GM19099 (cell line): ENCODE measurements around the gene STUM.

ENCODE experiments used
- POLR2A ChIP-seq: IDR thresholded peaks from 3 replicates; pipeline ENCODE4 v1.6.1; 2011; ENCODE audit warnings: low read depth; ENCODE audit not compliant: insufficient read length; ENCODE audit errors: extremely low read depth

STUM gene

DNA sequence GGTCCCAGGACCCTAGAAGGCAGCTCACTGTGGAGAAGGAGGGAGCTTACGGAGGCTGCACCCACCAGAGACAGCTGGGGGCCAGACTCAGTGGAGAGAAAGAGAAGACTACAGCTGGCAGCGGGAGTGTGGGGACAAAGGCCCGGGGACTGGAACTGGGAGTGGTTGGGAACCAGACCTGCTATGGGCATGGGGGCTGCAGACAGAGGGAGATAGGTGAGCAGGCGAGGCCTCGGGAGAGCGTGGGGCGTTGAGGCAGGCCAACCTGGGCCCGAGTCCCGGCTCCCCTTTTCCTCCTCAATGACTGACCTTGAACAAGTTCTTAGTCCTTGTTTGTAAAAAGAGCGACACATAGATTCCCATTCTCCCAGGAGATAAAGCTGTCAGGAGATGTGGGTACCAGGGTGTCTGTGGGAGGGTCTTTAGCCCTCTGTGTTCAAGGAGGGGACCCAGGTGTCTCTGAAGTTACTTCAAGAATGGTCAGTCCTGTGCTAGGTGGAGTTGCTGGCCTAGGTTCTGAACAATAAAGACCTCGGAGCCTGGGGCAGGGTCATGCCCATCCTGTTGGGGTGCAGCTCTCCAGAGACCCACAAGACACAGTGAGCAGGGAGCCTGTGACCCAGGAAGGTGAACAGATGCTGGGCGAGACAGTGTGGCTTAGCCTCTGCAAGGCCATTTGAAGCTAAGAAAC is 102.6 kb downstream of the STUM start:
- no peak for TF ChIP-seq POLR2A

DNA sequence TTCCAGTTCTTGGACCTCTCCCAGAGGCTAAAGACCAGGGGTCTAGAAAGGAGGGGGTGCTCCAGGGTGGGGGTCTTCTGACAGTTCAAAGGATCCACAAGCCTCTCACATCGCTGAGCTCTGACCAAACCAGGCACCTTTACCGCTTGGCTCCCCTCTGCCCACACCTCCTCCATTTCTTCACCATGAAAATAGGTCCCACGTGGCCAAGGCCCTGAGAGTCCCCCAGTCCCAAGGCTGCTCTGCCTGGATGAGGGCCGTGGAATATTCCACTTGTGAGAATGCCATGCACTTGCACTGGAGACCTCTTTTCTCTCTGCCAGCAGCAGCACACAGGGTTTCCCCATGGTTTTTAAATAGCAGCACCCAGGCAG is 103.2 kb downstream of the STUM start:
- no peak for TF ChIP-seq POLR2A

DNA sequence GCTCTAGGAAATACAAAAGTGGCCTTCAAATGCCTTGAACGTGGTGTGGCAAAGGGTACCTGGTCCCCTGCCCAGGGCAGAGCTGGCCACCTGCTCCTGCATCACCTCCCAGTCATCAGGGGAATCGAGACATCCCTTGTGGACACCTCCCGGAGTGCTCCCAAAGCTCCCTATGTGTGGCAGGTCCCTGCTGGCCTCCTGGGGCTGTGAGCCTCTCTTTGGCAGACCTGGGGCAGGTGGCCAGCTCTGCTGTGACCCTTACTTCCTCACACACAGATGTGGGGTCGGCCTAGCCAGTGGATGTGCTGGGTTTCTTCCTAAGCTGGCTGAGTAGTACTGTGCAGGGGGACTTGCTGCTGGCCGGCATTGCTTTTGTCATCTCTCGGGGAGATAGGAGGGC is 104.0 kb downstream of the STUM start:
- no peak for TF ChIP-seq POLR2A

DNA sequence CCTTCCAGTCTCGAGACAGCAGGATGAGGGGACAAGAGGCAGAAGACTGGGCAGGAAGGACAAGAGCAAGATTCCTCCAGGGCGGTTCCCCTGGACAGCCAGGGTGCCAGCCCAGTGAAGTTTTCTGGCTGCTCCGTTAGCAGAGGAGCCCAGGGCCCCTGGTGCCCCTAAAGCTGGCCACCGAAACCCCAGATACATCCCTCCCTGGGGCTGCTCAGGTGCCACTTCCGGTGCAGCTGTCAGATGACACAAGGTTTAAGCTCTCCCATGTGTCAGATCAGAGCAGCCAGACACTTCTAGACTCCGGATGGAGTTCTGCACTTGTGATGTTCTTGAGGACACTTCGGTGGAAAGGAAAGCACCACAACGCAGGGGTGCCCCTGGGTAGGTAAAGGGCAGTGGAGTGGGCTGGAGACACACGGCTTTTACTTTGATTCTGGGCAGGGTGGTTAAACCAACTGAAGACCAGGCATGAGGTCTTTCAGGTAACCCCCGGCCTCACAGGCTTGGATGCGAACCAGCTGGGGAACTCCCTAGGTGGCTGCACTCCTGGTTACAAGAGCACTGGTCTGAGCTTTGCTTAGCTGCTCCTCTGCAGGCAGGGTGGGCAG is 104.9 kb downstream of the STUM start:
- TF ChIP-seq POLR2A = no peak

DNA sequence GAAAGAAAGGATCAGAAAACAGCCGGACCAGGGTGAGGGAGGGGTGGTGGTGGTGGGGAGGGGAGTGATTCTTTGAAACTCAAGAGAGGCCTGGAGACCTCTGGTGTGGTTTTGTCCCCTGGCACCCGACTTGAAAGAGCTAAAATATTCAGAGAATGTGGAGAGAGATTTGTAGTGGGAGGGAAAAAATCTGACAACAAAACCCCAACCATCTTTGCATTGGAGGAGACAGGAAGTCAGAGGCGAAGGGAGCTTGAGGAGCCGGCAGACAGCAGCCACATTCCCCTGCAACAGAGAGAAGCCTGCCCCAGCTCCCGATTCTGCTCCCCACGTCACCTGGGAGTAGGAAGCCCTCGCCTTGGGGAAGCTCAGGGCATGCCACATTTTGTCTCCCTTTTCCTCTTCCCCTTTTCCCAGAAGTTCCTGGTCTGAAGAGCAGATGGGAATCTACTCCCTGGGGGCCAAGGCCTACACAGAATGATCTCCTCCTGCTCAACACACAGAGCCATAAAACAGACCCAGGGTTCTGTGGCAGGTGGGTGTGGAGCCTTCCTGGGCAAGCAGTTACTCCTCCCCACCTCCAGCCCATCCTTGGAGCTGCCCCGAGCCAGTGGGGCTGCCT is 105.6 kb downstream of the STUM start:
- no peak for TF ChIP-seq POLR2A

DNA sequence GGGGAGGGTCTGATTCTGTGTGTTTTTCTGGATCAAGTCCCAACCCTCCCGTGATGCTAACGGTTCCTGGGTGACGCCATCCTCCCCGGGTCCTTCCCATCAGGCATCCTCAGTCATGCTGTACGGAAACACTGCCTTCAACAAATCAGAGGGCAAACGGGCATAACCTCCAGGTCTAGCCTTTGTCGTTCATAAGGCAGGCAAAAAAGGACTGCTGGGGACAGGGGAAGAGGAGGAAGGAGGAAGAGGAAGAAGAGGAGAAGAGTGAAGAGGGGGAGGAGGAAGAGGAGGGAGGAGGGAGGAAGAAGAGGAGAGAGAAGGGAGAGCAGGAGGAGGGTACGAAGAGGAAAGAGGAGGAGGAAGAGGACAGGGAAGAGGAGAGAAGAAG is 106.1 kb downstream of the STUM start:
- TF ChIP-seq POLR2A = no peak

DNA sequence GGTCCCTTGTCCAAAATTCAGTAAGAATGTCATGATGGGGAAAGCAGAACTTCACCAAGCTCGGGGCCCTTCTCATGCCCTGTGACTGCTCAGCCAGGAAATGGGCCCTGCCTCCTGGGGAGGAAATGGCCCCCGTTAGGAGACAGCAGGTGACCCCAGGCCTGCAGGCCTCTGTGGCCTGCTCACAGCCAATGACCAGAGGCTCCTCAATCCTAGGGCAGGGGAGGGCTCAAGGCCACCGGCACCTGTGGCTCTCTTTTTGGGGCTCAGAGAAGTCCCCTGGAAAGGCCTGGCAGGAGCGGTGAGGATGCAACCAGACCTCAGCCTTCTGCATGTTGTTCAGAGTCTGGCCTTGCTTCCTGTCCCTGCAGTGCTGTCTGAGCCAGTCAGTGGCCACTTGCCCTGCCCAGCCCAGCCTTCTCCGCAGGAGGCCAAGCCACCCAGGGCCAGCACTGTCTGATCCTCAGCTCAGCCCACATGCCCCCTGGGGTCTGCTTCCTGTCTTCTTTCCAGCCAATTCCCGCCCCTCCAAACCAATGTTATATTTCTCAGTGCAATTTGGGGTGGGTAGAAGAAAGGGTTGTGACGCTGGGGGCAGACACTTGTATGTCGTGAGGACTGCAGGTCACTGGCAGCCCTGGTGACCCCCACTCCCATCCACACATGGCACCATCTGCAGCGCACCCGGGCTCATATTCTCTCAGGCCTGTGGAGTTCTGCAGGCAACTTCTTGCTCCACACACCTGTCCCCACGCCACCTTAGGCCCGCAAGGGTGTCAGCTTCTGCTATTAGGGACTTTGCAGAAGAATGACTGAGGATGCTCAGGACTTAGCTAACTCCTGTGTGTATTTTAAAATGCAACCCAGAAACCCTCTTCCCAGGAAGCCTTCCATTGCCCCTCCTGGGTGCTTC is 106.9 kb downstream of the STUM start:
- no peak for TF ChIP-seq POLR2A

DNA sequence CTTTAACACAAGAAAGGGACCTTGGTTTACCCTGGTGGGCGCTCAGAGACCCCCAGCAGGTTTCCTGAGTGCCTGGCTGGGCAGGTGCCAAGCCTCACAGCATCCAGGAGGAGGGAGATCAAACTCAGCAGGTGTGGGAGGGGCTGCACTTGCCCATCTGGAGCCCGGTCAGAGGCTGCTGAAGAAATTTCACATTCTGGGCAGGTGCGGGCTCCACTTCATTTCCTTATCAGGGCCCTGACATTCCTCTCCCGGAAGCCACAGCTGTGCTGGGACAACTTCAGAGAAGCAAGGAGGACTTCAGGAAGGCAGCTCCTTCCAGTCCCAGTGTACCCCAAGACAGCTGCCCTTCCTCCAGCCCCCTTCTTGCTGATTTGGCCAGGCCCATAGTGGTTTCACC is 107.6 kb downstream of the STUM start:
- TF ChIP-seq POLR2A = no peak

DNA sequence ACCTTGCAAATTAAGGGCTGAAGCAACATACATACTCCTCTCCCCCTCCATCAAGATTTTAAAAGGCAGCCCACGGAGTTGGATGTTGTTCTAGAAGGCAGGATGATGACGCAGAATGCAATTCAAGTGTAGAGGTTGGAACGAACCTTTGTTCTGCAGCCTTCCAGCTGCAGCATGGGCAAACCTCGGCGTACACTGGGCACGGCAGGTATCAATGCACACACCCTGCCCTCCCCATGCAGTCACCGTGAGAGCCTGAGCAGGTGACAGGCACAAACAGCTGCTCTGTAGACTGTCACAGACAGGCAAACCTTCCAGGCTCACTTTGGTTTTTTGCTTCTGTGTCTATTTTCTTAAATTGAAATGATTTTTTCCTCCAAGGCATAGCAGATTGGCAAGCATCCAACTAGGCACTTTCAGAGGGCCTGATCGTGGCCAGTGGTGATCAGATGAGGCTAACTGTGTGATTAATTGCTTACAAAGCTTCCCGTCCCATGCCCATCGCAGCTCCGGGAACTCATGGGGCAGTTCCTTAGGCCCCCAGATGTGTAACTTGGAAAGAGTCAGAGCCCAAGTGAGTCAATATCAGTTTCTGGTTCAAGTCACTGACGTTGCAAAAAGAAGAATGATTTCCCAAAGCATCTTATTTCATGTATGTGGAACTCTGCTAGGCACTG is 108.2 kb downstream of the STUM start:
- TF ChIP-seq POLR2A = no peak

DNA sequence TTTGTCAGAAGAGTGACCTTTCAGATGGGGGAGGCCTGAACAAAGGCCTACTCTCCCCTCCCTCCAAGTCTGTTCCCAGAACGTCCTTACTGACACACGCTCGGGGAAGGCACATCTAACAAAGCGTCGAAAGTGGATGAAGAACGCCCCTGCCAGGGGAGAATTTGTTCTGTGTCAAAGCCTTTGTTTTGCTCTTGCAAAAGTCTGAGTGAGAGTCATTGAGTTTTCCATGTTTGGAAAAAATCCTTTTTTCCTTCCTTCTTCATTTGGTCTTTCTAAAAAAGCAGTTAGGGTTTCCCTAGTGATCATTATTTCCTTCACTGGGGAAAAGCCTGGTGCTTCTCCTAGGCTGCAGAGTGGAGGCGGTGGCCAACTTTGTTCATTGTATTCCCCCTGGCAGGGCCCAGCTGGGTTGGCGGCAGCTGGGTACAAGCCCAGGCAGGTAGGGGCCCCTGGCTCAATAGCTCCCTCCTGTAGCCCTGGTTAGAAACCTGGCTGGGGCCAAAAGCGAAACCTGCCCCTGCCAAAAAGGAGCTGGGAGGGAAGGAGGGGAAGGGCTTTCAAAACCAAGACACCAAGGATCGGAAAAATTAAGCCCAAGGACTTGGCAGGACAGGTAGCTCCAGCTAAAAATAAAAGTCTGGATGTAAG is 109.5 kb downstream of the STUM start:
- no peak for TF ChIP-seq POLR2A

DNA sequence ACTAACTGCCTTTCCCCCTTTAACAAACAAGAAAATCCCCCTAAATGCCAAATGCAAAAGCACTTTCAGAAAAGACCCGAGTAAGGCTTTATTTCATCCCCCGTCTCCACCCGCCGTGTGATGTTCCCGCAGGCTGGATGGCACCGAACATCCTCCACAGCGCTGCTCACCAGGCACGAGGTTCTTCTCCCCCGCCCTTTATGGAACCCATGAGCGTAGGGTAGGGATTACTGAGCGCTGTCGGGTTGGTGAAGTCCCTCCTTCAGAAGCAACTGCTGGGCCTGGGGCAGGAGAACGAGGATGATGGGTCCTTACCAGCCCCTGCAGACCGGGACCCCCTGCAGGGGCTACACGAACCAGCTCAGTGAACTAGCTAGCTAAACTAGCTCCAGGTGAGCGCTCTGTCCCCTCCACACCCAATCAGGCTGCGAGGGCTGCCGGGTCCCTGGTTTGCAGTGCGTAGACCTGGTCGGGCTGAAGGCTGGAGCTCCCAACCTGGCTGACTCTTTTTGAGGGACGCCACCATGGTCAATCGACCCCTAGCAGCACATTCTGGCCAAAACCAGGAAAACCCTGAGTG is 110.1 kb downstream of the STUM start:
- no peak for TF ChIP-seq POLR2A
